Raji (cell line): Measurements from ENCODE around the gene MEI1.

Source experiments
- POLR2A ChIP-seq: IDR thresholded peaks from 2 replicates; pipeline ENCODE4 v1.6.1; 2011; ENCODE audit warnings: low read depth, low read length, control low read depth; ENCODE audit not compliant: insufficient read depth

MEI1 gene

GRCh38 chr22:41674846-41675340, 24.4 kb upstream of the MEI1 start:
- TF ChIP-seq POLR2A, result no peak

DNA sequence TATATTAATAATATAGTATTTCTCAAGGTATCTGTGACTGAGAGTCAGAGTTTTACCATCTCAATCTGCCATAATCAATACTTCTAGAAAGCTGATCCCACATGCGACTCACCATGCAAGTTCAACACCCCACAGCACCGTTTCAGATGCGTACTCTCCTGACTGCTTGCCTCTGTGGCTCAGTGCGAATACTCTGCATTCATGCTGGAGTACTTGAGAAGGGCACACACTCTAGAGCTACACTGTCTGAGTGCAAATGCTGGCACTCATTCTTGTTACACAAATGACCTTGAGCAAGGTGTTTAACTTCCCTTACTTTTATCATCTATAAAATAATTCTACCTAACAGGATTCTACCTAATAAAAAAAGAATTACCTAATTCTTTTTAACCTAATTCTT, 23.2 kb upstream of the MEI1 start:
- TF ChIP-seq POLR2A, result no peak

GRCh38 chr22:41681616-41682015, 17.7 kb upstream of the MEI1 start:
- TF ChIP-seq POLR2A, result no peak

DNA sequence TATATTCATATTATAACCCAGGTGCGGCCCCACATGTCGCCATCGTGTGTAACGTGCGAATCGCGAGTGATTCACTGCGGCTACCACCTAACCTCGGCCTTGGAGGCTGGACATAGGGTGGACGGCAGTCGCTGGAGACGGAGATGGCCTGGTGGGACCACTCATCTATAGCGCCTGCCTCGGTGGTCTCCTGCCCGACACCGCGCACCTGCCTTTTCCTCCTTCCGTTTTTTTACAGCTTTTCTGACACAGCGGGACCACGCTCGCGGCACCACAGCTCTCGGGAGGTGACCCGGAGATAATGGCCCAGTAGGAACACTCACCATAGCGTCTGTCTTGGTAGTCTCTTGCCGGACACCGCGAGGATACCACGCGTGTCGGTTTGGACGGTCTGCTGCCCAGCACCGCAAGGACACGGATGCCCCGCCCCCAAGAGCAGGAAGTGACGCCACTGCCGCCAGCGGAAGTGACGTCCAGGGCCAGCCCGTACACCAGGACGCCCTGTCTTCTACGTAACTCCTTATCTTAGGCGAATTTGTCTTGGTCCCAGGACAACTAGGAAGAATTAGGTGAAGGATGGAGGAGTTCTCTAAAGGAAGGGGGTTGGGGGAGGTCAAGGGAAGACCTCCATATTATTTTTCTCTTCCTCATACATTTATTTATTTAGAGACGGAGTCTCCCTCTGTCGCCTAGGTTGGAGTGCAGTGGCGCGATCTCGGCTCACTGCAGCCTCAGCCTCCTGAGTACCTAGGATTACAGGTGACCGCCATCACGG, 17.1 kb upstream of the MEI1 start:
- TF ChIP-seq POLR2A, result no peak

DNA sequence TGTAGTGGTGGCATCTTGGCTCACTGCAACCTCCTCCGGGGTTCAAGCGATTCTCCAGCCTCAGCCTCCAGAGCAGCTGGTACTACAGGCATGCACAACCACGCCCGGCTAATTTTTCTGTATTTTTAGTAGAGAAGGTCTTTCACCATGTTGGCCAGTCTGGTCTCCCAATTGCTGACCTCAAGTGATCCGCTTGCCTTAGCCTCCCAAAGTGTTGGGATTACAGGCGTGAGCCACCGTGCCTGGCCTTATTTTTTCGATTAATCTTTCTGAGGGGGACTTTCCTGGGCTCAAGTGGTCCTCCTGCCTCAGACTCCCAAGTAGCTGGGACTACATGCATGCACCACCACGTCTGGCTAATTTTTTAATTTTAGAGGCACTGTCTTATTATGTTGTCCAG, 16.3 kb upstream of the MEI1 start:
- TF ChIP-seq POLR2A, result no peak

- TF ChIP-seq POLR2A, result no peak
Observed at GRCh38 chr22:41683616-41684015, 15.7 kb upstream of the MEI1 start.

DNA sequence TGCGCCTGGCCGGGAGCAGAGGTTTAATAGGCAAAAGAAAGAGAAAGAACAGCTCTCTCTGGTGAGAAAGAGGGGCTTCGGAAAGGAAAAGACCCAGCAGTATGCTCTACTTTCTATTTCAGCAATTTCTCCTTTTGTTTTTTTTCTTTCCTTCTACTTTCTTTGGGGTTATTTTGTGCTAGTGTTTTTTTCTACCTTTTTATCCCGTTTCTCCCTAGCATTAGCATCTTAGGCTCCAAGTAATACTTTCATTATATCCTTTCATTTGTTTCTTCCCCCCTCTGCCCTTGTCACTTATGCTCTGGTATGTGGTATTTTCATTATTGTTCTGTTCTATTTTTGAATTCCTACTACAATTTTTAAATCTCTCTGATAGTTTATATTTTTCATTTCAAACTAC, 15.1 kb upstream of the MEI1 start:
- no peak for TF ChIP-seq POLR2A

GRCh38 chr22:41687901-41688364, 11.4 kb upstream of the MEI1 start:
- no peak for TF ChIP-seq POLR2A

DNA sequence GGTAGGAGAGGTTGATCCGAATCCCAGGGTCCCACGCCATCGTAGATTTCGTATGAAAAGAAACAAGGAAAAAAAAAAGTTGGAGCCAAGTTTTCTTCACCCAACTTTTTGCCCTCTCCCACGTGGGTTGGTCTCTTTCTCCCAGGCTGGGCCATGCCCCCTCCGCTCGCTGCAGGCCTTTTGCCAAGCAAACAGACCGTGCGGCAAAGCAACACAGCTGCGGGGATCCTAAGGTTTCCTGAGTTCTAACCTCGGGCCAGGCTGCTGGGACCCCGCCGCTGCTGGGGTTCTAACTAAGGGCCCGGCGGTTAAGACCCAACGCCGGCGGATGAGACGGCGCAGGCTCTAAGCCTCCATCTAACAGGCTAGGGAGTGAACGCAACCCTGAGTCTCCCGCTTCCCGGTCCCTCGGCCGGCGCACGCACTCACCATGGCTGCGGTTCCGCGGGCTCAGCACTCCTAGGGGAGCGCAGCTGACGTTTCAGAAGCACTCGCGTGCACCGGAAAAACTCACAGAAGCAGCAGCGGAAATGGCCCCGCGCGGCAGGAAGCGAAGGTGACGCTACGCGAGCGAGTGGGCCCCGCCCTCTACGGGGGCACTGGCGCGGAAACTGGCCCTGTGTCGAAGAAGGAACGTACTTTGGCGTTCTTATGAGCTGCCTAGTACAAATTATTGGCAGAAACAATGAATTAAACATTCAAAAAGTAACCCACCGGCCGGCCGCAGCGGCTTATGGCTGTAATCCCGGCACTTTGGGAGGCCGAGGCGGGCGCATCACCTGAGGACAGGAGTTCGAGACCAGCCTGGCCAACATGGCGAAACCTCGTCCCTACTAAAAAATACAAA, 10.7 kb upstream of the MEI1 start, which contains the start of gene SNU13:
TSS of gene SNU13 (minus strand) at position 503 of the 847 bp plus-strand sequence. CDS start at position 432, 71 bp downstream.
- TF ChIP-seq POLR2A, result peak; percentile 94

DNA sequence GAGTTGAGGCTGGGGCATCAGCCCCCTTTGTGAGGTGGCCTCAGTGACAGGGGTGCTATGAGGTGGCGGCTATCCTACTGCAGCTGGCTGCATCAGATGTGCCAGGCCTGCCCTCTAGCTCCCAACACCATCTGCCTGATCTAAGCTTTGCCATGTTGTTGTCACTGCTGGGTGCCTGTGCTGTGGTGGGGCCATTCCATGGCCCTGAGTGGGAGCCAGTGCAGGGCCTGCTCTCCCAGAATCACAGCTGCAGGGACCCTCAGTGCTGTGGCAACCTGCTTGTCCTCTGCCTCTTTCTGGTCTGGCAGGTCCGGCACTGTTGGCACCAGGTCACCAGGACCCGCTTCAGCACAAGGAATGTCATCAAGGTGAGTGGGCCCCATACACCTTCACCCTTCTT, 8.8 kb upstream of the MEI1 start:
- TF ChIP-seq POLR2A, result no peak

DNA sequence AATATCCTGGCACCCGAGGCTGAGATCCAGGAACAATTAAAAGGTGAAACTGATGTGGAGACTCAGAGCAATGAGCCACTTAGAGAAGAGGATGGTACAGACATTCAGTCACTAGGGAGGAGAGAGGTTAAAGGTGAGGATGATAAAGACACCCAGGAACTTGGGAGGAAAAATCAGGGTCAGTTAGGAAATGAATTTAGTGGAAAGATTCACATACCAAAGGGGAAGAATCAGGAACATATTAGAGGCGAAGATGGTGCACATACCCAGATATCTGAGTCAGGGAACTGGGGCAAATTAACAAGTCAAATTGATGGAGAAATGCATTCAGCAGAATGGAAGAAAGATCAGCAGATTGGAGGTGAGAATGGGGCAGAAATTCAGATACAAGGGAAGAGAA, 4.1 kb upstream of the MEI1 start:
- no peak for TF ChIP-seq POLR2A

- TF ChIP-seq POLR2A, result no peak
Observed at GRCh38 chr22:41696703-41697102, 2.6 kb upstream of the MEI1 start.

DNA sequence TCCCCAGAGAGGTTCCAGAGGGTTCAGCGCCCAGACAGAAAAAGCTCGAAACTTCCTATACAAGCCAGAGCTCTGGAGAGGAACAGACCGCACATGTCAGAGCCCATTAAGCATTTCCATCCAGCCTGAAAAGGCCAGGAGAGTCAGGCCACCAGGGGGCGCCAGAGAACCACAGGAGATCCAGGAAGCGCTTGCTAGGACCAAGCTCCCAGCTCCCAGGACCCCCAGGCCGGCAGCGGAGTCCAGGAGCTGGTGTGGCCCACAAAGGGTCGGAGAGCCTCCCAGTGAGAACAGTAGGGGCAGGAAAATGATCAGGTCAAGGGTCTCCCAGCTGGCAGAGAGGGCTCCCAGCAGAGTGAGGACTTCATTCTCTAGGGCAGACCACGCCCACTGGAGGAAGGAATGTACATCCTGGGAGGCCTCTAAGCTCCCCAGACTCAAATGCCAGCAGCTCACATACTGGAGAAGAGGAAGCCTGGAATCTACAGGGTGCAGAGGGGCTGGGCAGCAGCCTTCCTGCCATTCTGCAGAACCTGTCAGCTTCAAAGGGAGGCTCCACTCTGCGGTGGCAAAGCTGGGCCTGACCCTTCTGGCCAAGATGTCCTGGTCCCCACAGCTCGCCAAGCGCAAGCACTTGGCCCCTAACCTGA, 2.1 kb upstream of the MEI1 start:
- TF ChIP-seq POLR2A, result no peak

DNA sequence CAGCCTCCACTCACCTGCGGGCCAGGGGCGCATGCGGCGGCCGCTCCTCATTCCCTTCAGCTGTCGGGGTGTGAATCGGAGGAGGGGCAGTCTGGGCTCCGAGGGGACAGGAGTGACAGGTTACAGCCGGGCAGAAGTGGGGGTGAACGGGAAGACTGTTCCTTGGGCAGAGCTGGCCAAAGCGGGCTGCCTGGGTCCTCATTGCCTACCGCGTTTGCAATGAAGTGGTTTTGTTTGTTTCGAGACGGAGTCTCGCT, 733 bp downstream of the MEI1 start:
- TF ChIP-seq POLR2A, result no peak

DNA sequence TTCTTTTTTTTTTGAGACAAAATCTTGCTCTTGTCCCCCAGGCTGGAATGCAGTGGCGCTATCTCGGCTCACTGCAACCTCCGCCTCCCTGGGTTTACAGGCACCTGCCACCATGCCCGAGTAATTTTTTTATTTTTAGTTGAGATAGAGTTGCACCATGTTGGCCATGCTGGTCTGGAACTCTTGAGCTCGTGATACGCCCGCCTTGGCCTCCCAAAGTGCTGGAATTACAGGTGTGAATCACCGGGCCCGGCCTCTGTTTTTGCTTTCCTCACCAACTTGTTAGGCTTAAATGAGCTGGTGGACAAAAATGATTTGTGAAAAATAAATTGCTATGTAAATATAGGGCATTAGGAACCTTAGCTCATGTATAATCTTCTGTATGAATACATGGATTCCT, 3.5 kb downstream of the MEI1 start:
- TF ChIP-seq POLR2A, result no peak

DNA sequence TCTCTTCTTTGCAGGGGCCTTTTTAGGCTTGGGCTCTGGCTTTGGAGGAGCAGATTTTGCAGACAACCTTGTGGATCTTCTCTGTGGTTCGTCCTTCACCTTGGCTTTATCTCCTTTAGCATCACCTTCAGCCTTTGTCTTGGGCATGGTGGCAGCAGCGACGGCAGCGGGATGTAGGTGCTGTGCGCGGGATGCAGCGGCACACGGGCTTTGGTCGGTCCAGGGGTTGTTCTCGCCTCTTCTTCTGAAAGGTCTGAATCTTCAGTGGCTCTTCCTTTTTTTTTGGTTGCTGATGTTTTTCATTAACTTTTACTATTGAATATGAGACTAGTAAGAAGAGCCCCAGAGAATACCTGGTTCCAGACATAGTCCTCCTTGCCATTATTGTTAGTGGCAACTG, 10.0 kb downstream of the MEI1 start:
- no peak for TF ChIP-seq POLR2A

GRCh38 chr22:41713004-41713403, 13.7 kb downstream of the MEI1 start:
- no peak for TF ChIP-seq POLR2A
